GM21619 (cell line): ENCODE results near the gene KBTBD4.
"Not testable (repeated sequence)": the region's sequence is repeated elsewhere in the genome, so short reads cannot be mapped to it uniquely, and the experiment has no call there.

ENCODE experiments used
- ATAC-seq: cut with Tn5 transposase; IDR thresholded peaks from one replicate; pipeline ENCODE4 v1.9.1; 2021; ENCODE audit not compliant: unreplicated experiment

Gene KBTBD4

DNA sequence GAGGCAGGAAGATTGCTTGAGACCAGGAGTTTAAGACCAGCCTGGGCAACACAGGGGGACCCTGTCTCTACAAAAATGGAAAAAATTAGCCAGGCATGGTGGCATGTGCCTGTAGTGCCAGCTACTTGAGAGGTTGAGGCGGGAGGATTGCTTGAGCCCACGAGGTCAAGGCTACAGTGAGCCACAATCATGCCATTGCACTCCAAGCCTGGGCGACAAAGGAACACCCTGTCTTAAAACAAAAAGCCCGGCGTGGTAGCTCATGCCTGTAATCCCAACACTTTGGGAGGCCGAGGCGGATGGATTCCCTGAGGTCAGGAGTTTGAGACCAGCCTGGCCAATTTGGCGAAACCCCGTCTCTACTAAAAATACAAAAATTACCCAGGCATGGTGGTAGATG is 48.0 kb downstream of the KBTBD4 start:
- ATAC-seq = not testable (repeated sequence)

DNA sequence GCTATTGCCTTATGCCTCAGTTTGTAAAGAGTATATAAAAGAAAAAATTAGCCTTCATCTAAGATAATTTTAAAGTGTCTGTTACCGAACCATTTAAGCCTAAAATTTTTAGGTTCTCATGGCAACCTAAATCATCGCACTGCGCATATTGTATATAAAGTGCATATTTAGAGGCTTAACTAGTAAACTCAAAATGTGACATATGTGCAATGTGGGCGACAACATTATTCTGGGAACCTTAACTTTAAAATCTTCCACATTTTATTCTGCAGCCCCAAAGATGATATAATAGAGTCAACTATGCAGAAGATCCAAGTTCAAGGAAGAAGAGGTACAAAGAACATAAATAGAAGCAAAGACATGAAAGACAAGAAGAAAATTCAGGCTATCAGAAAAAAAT is 48.8 kb downstream of the KBTBD4 start:
- no peak for ATAC-seq

DNA sequence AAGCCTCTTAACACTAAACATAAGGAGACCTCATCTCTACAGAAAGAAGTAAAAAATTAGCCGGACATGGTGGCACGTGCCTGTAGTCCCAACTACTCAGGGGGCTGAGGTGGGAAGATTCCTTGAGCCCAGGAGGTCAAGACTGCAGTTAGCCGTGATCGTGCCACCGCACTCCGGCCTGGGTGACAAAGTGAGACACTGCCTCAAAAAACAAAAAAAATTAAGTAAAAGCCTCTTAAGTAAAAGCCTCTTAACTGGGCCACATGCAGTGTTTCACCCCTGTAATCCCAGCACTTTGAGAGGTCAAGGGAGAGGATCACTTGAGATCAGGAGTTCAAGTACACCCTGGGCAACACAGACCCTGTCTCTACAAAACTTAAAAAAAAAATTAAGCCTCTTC is 51.6 kb downstream of the KBTBD4 start:
- no peak for ATAC-seq

DNA sequence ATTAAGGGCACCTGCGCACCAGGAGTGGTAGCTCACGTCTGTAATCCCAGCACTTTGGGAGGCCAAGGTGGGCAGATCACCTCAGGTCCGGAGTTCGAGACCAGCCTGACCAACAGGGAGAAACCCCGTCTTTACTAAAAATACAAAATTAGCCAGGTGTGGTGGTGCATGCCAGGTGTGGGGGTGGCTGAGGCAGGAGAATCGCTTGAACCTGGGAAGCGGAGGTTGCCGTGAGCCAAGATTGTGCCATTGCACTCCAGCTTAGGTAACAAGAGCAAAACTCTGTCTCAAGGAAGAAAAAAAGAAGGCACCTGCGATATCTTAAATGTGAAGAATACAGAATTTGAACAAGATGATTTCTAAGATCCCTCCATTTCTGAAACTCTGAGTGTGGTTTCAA is 52.7 kb downstream of the KBTBD4 start:
- not testable (repeated sequence) for ATAC-seq

DNA sequence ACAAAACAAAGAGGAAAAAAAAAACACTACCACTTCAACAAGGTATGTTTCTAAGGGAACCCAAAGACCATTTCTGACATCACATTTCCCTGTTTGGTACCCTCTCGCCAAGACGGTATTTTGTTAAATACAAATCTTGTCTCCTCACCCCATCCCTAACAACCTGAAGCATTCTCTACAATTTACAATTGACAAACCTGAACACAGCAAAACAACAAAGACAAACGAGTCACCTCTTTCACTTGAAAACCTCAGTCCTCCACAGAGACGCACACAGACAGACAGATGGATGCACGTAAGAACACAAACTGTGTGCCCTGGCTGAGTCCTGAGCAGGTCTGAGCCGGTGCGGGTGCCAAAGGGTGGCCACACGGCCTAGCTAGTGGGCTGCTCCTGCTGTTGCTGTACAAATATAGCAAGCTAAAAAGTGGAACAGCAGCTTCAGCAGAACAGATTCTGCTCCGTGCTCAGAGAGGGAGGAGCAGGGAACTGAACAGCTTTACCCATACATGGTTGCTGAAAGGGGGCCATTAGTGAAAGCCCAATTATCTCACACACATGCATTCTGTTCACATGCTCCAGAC is 54.4 kb downstream of the KBTBD4 start:
- ATAC-seq = no peak

DNA sequence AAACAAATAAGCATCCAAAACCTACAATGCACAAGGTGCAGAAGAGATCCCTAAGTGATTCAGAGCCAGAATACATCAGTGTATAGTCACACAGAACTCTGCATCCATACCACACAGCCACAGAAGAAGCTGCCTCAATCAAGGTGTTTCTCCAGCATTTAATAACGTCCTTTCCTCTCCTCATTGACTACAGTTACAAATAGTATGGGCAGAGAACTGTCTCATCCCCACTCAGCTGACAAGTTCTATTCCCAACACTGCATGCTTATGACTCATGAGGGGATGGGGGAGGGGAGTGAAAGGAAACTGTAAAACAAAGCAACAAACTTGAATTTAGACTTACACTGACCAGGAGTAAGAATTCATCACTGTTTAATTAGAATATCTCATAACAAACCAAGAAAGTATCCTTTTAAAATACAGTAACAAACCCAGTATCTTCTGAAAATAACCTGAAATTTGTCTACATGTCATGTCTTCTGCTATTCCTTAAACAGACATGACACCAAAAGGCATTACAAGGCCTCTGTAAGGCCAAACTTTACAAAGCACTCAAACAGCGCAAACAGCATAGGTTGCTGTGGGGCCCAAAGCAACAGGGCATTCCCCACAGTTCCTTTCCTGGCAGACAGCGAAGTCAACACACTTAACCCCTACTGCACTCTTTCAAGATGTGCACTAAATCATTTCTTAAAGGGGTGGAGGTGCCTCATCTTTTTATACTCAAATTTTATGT is 55.1 kb downstream of the KBTBD4 start:
- ATAC-seq = peak; percentile 51
